ENCODE results near the gene OR2T5. TPM values are rescaled to one million over a fixed set of nuclear protein-coding genes. Genes with fewer than 3 reads are reported as not detected.
"Not testable (repeated sequence)": the region's sequence is repeated elsewhere in the genome, so short reads cannot be mapped to it uniquely, and the experiment has no call there.

Gene OR2T5
- total RNA-seq, 2 experiments from 2014 or later, result not detected

GRCh38 chr1:248471154-248471553 is 17.2 kb upstream of the OR2T5 start:
- Mint-ChIP-seq H3K4me1 (no peaks in the 10 kb centered on the region), H3K27me3 (no peaks in the 10 kb centered on the region), H3K9me3 (peaks cover 5% of the 10 kb centered on the region), H3K27ac (no peak overlapping the region), H3K4me3 (no peak overlapping the region), H3K36me3 (peaks cover 11% of the 10 kb centered on the region)
- POLR2A ChIA-PET, result no interaction called here
- no peak for DNase-seq
- no peak for ATAC-seq (ENCODE audit: low read depth)

DNA sequence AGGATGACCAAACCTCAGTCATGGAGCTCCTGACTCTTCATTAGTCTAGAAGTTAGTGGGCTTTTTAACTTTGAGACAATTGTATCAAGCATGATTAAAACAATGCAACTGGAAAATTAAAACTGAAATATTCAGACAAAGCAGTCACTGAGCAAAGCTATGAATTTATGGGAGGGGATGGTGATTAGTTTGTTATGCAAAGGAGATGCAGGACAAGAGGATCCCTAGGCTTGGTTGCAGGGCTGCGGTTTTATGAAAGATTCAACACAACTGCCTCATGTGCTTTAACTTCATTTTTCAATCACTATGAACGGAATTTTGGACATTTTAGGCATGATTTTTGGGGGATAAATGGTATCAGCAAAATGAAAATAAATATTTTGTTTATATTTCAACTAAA is 16.3 kb upstream of the OR2T5 start:
- POLR2A ChIA-PET; H3K27me3 Mint-ChIP-seq; H3K4me1 Mint-ChIP-seq; H3K4me3 Mint-ChIP-seq; ATAC-seq (ENCODE audit: low read depth); H3K27ac Mint-ChIP-seq; H3K9me3 Mint-ChIP-seq; DNase-seq: not testable (repeated sequence)
- peaks cover 11% of the 10 kb centered on the region for H3K36me3 Mint-ChIP-seq

GRCh38 chr1:248473051-248473450 is 15.3 kb upstream of the OR2T5 start, which contains the start of gene OR2T3:
Gene OR2T3, plus strand, starts transcription at chr1:248473351. Its CDS starts 0 bp downstream, at chr1:248473351.
- POLR2A ChIA-PET; H3K27ac Mint-ChIP-seq; H3K36me3 Mint-ChIP-seq; H3K9me3 Mint-ChIP-seq; ATAC-seq (ENCODE audit: low read depth); DNase-seq; H3K27me3 Mint-ChIP-seq; H3K4me3 Mint-ChIP-seq; H3K4me1 Mint-ChIP-seq: not testable (repeated sequence)

DNA sequence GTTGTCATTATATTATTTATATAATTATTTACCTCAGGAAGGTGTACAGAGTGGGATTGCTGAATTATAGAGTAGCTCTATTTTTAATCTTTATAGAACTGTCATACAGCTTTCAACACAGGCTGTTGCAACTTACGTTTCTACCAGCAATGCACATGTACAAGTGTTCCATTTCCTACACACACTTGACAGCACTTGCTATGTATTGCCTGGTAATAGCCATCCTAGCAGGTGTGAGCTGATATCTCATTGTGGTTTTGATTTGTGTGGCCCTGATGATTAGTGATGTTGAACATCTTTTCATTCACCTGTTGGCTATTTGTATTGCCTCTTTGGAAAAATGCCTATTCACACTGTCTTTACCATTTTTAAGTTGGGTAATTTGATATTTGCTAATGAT is 12.7 kb upstream of the OR2T5 start:
- ATAC-seq (ENCODE audit: low read depth); H3K27ac Mint-ChIP-seq; H3K9me3 Mint-ChIP-seq; H3K4me1 Mint-ChIP-seq; POLR2A ChIA-PET; H3K36me3 Mint-ChIP-seq; DNase-seq; H3K4me3 Mint-ChIP-seq; H3K27me3 Mint-ChIP-seq: not testable (repeated sequence)

DNA sequence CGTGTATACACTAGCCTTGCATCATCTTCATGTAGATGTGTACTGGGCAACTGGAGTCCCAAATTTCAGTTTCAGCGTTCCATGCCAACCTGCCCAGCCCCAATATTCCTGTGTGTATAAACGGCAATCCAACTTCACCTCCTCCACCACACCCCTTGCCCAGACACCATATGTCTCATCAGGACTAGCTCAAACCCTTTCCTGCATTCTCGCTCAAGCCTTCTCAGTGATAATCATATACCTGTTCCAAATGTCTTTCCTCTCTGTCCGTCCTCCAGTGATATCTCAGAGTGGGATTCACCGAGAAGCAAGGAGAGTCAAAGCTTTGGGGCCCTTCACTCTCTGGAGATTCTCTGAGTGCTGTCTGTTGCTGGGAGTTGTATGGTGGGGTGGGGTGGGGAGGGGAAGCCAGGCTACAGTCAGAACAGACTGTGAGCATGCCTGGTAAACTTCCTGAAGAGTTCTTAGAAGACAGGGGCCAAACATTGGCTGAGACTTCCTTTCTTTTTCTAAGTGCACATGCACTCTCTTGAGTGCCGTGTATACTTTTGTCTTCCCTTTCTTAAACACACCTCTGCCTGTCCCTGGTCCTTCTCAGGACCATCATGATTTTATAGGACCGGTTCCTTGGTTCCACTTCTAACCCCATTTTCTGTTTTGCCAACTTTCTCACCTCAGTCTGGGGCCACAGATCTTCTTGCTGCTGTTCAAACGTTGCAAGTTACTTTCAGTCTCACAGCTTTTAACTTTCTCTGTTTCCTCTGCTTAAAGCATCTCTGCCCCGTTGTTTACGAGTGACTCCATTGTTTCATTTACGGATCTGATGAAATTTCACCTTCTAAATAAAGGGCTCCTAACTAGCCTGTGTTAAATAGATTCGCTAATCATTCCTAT is 6.5 kb upstream of the OR2T5 start:
- H3K36me3 Mint-ChIP-seq, H3K4me1 Mint-ChIP-seq, H3K27me3 Mint-ChIP-seq, POLR2A ChIA-PET, H3K9me3 Mint-ChIP-seq: not testable (repeated sequence)
- peak; percentile 41 for DNase-seq
- Mint-ChIP-seq H3K27ac (peak overlapping the region; percentile 93), H3K4me3 (peak overlapping the region; percentile 87)
- ATAC-seq (ENCODE audit: low read depth), result peak; percentile 93

DNA sequence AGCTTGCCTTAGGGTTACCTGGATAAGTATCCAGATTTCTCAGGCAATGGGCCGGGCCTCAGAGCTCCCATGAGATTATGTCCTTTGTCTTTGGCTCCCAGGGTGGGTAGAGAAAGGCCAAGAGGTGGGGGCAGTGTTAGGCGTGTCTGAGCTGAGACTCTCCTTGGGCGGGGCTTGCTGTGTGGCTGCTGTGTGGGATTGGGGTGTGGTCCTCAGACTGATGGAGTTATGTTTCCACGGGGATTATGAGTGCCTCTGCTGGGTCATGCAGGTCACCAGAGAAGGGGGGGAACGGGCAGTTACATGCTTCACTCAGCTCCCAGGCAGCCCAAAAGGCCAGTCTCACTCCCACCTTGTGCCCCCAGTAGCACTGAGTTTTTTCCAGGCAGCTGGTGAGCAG is 8.3 kb downstream of the OR2T5 start:
- H3K27ac Mint-ChIP-seq; POLR2A ChIA-PET; H3K4me1 Mint-ChIP-seq; H3K9me3 Mint-ChIP-seq; H3K4me3 Mint-ChIP-seq; ATAC-seq (ENCODE audit: low read depth); DNase-seq; H3K36me3 Mint-ChIP-seq; H3K27me3 Mint-ChIP-seq: not testable (repeated sequence)

- DNase-seq, POLR2A ChIA-PET: not testable (repeated sequence)
Measured at GRCh38 chr1:248500305-248501035, 12.1 kb downstream of the OR2T5 start.

GRCh38 chr1:248507773-248508172 is 19.4 kb downstream of the OR2T5 start, which contains the start of gene OR2G6:
Gene OR2G6, plus strand, starts transcription at chr1:248508073. Its CDS starts 13,574 bp downstream, at chr1:248521647.
- H3K9me3 Mint-ChIP-seq, result not testable (repeated sequence)

More at GRCh38 chr1:248500305-248501035, 12.1 kb downstream of the OR2T5 start:
- H3K27ac Mint-ChIP-seq; H3K4me3 Mint-ChIP-seq; H3K9me3 Mint-ChIP-seq; H3K4me1 Mint-ChIP-seq; ATAC-seq (ENCODE audit: low read depth); H3K36me3 Mint-ChIP-seq; H3K27me3 Mint-ChIP-seq: not testable (repeated sequence)

GRCh38 chr1:248510217-248510616 is 21.8 kb downstream of the OR2T5 start:
- H3K36me3 Mint-ChIP-seq, H3K27me3 Mint-ChIP-seq, H3K9me3 Mint-ChIP-seq, DNase-seq, H3K27ac Mint-ChIP-seq, H3K4me1 Mint-ChIP-seq, H3K4me3 Mint-ChIP-seq, POLR2A ChIA-PET: not testable (repeated sequence)
- peak; percentile 52 for ATAC-seq (ENCODE audit: low read depth)

More at GRCh38 chr1:248507773-248508172, 19.4 kb downstream of the OR2T5 start, which contains the start of gene OR2G6:
- H3K27ac Mint-ChIP-seq; H3K4me1 Mint-ChIP-seq; DNase-seq; ATAC-seq (ENCODE audit: low read depth); H3K27me3 Mint-ChIP-seq; POLR2A ChIA-PET; H3K36me3 Mint-ChIP-seq; H3K4me3 Mint-ChIP-seq: not testable (repeated sequence)

DNA sequence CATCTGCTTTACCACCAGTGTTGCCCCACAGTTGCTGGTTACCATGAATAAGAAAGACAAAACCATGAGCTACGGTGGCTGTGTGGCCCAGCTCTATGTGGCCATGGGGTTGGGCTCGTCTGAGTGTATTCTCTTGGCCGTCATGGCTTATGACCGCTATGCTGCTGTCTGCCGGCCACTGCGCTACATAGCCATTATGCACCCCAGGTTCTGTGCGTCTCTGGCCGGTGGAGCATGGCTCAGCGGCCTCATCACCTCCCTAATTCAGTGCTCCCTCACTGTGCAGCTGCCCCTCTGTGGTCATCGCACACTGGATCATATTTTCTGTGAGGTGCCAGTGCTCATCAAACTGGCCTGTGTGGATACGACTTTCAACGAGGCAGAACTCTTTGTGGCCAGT is 33.5 kb downstream of the OR2T5 start:
- ATAC-seq (ENCODE audit: low read depth) (no peak), DNase-seq (no peak)
- no peaks in the 10 kb centered on the region for H3K4me1 Mint-ChIP-seq
- peaks cover 9% of the 10 kb centered on the region for H3K9me3 Mint-ChIP-seq
- POLR2A ChIA-PET, result no interaction called here
- no peak overlapping the region for H3K27ac Mint-ChIP-seq
- H3K36me3 Mint-ChIP-seq, result peaks cover 2% of the 10 kb centered on the region
- no peak overlapping the region for H3K4me3 Mint-ChIP-seq
- no peaks in the 10 kb centered on the region for H3K27me3 Mint-ChIP-seq

DNA sequence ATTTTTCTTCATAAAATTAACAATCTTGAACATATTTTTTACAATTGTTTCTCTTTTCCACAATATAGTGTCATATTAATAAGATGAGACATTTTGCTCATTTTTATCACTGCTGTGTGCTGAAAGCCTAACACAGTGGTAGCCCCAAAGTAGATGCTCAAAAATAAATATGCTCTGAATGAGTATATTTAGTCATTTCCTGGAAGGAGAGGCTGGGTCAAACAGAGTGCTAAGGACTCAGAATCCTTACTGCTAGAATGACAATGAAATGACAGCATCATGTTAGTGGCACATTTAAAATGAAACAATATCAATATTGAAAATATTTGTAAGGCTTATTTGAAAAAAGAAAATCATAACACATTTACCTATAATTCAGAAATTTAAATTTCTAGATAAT is 49.1 kb downstream of the OR2T5 start:
- H3K27ac Mint-ChIP-seq, H3K27me3 Mint-ChIP-seq, H3K36me3 Mint-ChIP-seq, H3K4me1 Mint-ChIP-seq, H3K4me3 Mint-ChIP-seq, POLR2A ChIA-PET, DNase-seq, H3K9me3 Mint-ChIP-seq: not testable (repeated sequence)
- ATAC-seq (ENCODE audit: low read depth), result peak; percentile 77

All from activated naive CD8-positive, alpha-beta T cell treated with anti-CD3 and anti-CD28 coated beads, Interleukin-2, amount 10 ng/mL, durations not matched to agents 7 days and 5 days (primary cell).